Right atrium auricular region (tissue), 2 donors: ENCODE data around the gene TMEM45B. TPM values are rescaled to one million over a fixed set of nuclear protein-coding genes. Genes with fewer than 3 reads are reported as not detected.
A peak's percentile ranks its signal among the peaks of the same experiment; 100 is the strongest.

ENCODE experiments used
- DNase-seq: peaks from one replicate; pipeline ENCODE4 v3.0.0-alpha.2; 2019; ENCODE audit warnings: low spot score
- H3K27ac ChIP-seq, 2 donors: fragments of 200-600 bp; sonication (generic); 1 replicate in 1 of 2; 2 replicates in 1 of 2; pipeline ENCODE4 v1.5.1; 2016 to 2019
- H3K27me3 ChIP-seq, 2 donors: fragments of 200-600 bp; sonication (generic); one replicate each; pipeline versions ENCODE4 v1.5.1 to v1.6.0; 2017 to 2019
- H3K36me3 ChIP-seq: fragments of 200-600 bp; sonication (generic); one replicate; pipeline ENCODE4 v1.5.1; 2016
- H3K4me1 ChIP-seq, 2 donors: fragments of 200-600 bp; sonication (generic); one replicate each; pipeline versions ENCODE4 v1.5.1 to v1.6.0; 2017 to 2019
- H3K4me3 ChIP-seq, 2 donors: fragments of 200-600 bp; sonication (generic); 1 replicate in 1 of 2; 2 replicates in 1 of 2; pipeline ENCODE4 v1.5.1; 2017 to 2019; ENCODE audit warnings: mild to moderate bottlenecking in 1 of 2, moderate library complexity in 1 of 2
- H3K9me3 ChIP-seq, 2 donors: fragments of 200-600 bp; sonication (generic); one replicate each; pipeline ENCODE4 v1.5.1; 2019
- total RNA-seq, 2 donors: library from RNA; depleted of rRNA; stranded (reverse); fragments of >200 nt; gene quantifications; one replicate each; pipeline ENCODE4 v1.1.0, GENCODE V29; 2016
- TF ChIP-seq, protein P1 (sequence below), 2 donors: fragments of 200-600 bp; sonication (generic); IDR thresholded peaks; one replicate each; pipeline ENCODE4 v1.5.1; 2019; ENCODE audit warnings: antibody characterized with exemption in 2 of 2

Gene TMEM45B
- total RNA-seq = not detected

GRCh38 chr11:129815596-129816461, at the start of gene TMEM45B:
TMEM45B (plus strand) TSS chr11:129815848; CDS start chr11:129852483, 36,635 bp downstream.
- no peak for DNase-seq
- Histone ChIP-seq H3K36me3 (no peaks in the 10 kb centered on the region), H3K27me3 (peaks cover 0 to 3% of the 10 kb centered on the region in 2 donors), H3K4me3 (peak within 1 kb of the TSS in 1 of 2 donors; percentile 11), H3K4me1 (peaks cover 0 to 10% of the 10 kb centered on the region in 2 donors), H3K27ac (no peak within 1 kb of the TSS), H3K9me3 (no peaks in the 10 kb centered on the region)
- TF ChIP-seq, protein P1, sequence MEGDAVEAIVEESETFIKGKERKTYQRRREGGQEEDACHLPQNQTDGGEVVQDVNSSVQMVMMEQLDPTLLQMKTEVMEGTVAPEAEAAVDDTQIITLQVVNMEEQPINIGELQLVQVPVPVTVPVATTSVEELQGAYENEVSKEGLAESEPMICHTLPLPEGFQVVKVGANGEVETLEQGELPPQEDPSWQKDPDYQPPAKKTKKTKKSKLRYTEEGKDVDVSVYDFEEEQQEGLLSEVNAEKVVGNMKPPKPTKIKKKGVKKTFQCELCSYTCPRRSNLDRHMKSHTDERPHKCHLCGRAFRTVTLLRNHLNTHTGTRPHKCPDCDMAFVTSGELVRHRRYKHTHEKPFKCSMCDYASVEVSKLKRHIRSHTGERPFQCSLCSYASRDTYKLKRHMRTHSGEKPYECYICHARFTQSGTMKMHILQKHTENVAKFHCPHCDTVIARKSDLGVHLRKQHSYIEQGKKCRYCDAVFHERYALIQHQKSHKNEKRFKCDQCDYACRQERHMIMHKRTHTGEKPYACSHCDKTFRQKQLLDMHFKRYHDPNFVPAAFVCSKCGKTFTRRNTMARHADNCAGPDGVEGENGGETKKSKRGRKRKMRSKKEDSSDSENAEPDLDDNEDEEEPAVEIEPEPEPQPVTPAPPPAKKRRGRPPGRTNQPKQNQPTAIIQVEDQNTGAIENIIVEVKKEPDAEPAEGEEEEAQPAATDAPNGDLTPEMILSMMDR (IDR thresholded peaks at IDR 0.05) = no peak

DNA sequence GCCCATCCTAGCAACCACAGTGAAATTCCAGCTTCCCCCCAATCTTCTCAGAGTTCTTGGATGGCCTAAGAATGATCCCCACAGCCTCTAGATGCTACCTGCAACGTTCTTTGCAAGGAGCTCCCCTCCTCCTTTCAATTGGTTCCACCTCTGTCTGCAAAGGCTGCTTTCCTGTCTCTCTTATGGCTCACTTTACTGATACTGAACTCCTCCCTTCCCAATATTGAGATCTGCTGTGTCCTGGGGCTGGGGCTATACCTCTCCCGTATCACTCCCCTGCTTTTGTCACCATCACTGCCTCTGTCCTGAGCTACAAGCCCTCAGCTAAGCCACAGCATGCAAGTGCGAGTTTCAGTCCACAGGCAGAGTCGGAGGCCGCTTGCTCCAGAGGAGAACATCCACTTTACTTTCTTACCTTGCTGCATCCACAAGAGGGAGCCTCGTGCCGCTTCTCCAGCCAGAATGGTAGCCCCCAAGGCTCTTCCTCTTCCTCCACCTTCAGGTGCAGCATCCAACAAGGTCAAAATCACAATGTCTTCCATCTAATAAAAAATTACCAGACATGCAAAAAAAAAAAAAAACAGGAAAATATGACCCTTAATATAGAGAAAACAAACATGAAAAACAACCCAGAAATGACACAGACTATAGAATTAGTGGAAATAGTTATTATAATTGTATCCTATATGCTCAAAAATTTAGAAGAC, 48.6 kb upstream of the TMEM45B start:
- no peaks in the 10 kb centered on the region for H3K4me1 ChIP-seq
- H3K4me3 ChIP-seq = no peak overlapping the region

DNA sequence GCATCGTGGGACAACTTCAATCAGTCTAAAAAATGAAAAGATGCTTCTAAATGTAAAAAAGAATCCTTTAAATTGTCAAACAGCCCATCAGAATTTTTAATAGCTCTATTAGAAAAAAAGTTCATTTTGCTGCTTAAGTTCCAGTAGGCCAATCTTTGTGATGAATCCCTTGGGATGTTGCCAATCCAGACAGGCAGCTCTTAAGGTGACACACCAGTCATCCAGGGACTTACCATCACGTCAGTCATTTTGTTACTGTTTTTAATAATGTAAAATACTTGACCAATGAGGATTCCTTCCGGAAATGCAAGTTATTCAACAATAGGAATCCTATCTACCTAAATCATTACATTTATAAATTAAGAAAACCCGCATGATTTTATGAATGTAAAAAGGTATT, 47.8 kb upstream of the TMEM45B start:
- TF ChIP-seq, protein P1 (IDR thresholded peaks at IDR 0.05) = no peak
- no peaks in the 10 kb centered on the region for H3K4me1 ChIP-seq
- no peak overlapping the region for H3K27ac ChIP-seq
- no peaks in the 10 kb centered on the region for H3K27me3 ChIP-seq
- H3K36me3 ChIP-seq = no peaks in the 10 kb centered on the region
- DNase-seq = no peak
- H3K9me3 ChIP-seq = peaks cover 0 to 6% of the 10 kb centered on the region in 2 donors
- H3K4me3 ChIP-seq = no peak overlapping the region

More for the DNA sequence above, 48.6 kb upstream of the TMEM45B start:
- H3K27ac ChIP-seq = no peak overlapping the region
- H3K27me3 ChIP-seq = no peaks in the 10 kb centered on the region
- peaks cover 0 to 6% of the 10 kb centered on the region in 2 donors for H3K9me3 ChIP-seq
- no peak for DNase-seq
- no peaks in the 10 kb centered on the region for H3K36me3 ChIP-seq
- TF ChIP-seq, protein P1 (IDR thresholded peaks at IDR 0.05) = peak in 1 of 2 donors; percentile 13

DNA sequence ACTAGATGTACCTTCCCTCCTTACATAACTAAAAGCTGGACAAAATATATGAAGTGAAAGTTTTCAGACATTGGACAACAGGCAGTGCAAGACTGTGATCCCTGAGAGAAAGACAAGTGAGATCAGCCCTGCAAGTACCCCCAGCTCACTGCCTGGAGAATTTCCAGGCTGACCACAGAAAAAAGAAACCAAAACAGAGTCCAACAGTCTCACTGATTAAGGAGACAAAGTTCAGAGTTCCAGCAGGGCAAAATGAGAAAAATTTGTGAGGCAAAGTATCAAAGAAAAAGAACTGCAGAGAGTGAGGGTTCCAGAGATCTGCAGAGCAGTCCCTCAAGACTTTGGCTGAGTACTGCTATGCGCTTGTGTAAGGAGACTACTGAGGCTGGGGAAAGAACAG, 47.3 kb upstream of the TMEM45B start:
- TF ChIP-seq, protein P1 (IDR thresholded peaks at IDR 0.05) = no peak
- no peaks in the 10 kb centered on the region for H3K36me3 ChIP-seq
- H3K4me1 ChIP-seq = no peaks in the 10 kb centered on the region
- no peaks in the 10 kb centered on the region for H3K27me3 ChIP-seq
- peaks cover 0 to 6% of the 10 kb centered on the region in 2 donors for H3K9me3 ChIP-seq
- H3K27ac ChIP-seq = no peak overlapping the region
- no peak for DNase-seq
- H3K4me3 ChIP-seq = no peak overlapping the region

DNA sequence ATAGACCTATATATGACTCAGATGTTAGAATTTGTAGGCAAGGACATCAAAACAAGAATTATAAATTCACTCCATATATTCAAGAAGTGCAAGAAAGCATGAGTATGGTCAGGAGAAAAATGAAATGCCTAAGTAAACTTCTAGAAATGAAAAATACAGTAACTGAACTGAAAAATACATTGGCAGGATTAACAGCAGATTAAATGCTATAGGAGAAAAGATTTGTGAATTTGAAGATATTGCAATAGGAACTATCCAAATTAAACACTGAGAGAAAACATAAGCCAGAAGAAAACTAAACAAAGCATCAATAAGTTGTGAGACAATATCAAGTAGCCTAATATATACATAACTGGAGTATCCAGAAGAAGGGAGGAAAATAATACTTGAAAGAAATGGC, 46.6 kb upstream of the TMEM45B start:
- TF ChIP-seq, protein P1 (IDR thresholded peaks at IDR 0.05) = no peak
- Histone ChIP-seq H3K4me3 (no peak overlapping the region), H3K27ac (no peak overlapping the region), H3K9me3 (peaks cover 0 to 6% of the 10 kb centered on the region in 2 donors), H3K36me3 (no peaks in the 10 kb centered on the region), H3K4me1 (no peaks in the 10 kb centered on the region), H3K27me3 (no peaks in the 10 kb centered on the region)
- no peak for DNase-seq
